ENCODE results near the gene CARMIL3.

Gene CARMIL3

DNA sequence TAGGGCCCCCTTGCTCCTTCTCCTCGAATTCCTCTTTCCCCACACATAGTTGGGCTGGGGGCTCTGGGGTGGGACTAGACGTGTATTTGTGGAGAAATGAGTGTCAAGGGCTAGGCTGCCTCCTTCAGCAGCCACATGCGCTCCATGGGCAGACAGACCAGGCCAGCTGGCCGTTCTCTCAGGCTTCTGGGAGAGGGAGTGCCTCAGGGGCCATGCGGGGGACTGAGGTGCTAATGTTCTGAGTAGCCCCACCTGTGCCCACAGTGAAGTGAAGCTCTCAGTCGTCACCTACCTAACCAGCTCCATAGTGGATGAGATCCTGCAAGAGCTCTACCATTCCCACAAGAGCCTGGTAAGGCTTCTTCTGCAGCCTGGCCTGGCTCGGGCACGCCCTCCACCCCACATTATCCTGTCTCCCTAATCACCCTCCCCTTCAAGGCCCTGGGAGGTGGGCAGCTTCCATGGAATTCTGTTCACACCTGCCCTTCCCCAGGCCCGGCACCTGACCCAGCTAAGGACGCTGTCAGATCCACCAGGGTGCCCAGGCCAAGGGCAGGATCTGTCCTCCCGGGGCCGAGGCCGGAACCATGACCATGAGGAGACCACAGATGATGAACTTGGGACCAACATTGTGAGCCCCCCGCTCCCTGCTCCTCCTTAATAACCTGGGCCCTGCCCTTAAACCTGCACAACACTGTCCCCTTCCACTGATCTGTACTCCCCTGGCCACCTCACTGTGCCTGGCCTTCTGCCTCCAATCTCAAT lies 10.6 kb downstream of the CARMIL3 start:
- DNase-seq = no peak

DNA sequence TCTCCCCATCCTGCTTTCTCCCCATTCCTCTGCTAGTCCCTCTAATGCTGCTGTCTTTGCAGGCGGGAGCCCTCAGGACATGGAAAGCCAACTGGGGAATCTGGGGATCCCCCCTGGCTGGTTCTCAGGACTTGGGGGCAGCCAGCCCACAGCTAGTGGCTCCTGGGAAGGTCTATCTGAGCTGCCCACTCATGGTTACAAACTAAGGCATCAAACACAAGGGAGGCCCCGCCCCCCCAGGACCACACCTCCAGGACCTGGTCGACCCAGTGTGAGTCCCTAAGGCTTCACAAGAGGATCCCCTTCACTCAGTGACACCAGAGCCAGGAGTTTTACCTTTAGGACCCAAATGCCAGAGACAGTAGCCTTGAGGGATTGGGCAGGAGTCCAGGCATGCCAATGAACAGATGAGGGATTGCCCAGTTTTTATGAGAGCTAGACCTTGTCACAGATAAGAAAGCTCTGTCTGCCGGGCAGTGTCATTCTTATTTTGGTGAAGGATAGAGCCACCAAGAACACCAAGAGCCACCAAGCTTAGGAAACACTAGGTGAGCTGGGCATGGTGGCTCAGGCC lies 11.5 kb downstream of the CARMIL3 start:
- no peak for DNase-seq

DNA sequence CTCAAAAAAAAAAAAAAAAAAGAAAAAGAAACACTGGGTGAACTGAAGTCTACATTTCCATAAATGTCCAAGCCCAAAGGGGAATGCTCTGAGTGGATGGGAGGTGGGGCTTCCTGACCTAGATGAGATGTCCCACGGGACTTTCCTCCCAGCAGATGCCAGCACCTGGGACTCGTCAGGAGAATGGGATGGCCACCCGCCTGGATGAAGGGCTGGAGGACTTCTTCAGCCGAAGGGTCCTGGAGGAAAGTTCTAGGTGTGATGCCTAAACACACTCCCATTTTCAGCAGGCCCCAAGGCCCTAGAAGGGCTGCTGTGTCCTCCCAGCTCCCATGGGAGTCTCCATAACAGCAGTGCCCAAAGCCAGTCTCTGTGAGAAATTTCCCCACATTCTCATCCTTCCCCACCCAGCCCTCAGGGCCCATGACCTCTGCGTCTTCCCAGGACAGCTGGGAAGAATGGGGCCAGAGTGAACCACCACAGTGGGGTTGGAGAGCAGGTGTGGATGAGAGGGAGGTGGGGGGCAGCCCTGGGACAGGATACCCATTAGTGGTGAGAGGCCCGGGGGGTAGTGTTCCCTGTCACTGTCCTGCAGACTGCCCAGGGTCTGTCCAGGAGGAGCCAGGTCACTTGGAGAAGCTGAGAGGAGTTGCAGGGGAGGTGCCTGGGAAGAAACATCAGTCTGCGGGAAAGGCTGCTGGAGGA lies 12.4 kb downstream of the CARMIL3 start:
- DNase-seq = no peak

DNA sequence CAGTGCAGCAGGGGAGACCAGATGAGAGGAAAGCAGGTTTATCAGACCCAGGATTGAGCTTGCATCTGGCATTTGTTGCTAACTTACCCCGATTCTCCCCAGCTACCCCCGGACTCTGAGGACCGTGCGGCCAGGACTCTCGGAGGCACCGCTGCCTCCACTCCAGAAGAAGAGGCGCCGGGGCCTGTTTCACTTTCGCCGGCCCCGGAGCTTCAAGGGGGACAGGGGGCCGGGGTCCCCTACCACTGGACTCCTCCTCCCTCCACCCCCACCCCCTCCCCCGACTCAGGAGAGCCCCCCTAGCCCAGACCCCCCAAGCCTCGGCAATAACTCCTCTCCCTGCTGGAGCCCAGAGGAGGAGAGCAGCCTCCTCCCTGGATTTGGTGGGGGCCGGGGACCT lies 13.0 kb downstream of the CARMIL3 start:
- DNase-seq = no peak

DNA sequence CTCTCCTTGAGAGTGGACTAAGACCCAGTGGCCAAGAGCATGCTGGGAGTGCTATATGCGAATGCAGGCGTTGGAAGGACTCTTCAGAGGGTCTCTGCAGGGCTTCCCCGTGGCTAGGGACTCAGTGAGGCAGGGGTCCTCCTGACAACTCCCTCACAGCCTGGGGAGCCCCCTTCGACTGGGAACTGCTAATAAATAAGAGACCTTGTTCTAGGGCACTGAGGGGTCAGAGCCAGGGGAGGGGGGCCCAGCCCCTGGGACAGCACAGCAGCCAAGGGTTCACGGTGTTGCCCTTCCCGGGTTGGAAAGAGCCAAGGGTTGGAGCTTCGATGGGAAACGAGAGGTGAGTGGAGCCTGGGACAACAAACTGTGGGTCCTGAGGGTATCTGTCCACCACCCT lies 13.6 kb downstream of the CARMIL3 start:
- no peak for DNase-seq

DNA sequence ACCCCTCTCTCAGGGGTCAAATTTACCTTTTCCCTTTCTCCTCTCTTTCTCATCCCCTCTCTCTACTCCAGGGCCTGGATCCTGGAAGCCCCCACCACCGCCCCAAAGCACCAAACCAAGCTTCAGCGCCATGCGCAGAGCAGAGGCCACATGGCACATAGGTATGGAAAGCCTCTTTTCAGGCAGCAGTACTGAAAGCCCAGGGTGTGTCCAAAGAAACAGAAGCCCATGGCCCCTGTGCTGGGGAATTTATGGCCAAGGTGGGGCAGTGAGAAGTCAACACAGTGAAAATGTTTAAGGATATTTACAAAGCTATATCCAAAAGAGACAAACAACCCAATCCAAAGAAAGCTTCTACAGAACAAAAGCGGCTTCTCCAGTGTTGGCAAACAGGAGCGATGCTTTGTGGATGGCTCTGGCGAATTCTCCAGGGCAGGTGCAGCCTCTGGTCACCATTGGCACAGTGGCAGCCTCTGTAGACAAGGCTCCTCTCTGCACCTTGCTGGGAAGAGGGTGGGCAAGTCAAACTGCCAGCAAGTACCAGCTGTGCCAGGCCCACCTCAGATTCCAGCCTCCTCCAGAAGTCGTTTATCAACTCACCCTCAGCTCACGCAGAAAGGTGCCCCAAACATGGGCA lies 14.8 kb downstream of the CARMIL3 start:
- no peak for DNase-seq

DNA sequence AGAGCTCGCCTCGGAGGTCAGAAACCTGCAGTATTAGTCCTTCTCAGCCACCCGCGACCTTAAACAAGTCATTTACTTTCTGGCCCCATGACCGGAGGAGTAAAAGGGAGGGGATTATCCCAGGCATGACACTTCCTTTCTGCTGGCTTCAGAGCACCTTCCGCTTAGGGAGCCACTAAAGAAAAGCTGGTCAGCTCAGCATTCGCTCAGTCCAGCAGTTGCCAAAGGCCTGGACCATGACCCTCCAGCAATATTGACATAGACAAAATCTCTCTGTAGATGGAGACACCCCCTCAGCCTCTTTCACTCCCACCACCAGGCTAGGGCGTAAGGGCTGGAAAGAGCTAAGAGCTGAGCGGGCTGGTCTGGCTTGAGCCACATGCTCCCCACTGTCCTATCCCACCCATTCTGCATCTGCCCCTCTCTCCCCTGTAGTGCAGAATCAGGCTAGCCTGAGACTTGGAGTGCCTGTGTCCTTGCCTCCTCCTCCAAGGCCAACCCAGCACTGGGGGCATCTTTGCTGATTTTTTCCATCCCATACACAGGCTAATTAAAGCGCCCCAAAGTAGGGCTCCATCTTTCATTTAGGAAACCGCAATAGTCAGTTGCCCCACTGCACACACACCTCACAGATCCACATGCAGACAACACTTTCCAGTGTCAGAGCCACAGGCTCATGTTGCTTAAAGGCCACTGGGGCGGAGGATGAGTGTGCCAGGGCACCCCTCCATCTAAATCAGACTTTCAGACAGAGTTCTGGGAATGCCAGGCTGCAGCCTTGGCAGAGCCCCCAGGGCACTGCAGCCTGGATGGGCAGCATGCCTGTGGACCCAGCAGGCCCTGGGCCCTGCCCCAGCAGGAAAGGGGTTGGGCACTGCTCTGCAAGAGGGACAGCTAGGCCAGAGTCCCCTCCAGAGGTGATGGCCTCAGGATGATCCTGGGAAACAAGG lies 15.6 kb downstream of the CARMIL3 start:
- no peak for DNase-seq

DNA sequence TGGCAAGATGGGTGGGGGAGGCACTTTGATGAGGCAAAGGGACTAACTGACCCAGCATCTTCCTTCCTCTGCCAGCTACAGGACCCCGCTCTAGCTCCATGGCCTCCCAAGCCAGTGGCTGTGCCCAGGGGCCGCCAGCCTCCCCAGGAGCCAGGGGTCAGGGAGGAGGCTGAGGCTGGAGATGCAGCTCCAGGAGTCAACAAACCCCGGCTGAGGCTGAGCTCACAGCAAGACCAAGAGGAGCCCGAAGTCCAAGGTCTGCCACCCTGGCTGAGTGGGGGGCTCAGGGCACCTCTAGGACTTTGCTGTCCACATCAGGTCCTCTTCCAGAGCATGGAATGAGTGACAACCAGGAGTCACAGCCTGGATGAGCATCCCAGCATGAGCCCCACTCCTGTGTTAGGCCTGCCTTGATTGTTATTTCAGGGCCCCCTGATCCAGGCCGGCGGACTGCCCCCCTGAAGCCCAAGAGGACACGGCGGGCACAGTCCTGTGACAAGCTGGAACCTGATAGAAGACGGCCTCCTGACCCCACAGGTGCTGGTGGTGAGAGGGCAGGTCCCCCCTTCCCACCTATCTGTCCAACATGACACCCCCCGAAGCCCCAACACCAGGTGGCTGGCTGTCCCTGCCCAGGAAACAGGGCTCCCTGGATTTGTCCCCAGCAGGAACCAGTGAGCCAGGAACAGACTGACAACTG lies 17.1 kb downstream of the CARMIL3 start:
- no peak for DNase-seq

DNA sequence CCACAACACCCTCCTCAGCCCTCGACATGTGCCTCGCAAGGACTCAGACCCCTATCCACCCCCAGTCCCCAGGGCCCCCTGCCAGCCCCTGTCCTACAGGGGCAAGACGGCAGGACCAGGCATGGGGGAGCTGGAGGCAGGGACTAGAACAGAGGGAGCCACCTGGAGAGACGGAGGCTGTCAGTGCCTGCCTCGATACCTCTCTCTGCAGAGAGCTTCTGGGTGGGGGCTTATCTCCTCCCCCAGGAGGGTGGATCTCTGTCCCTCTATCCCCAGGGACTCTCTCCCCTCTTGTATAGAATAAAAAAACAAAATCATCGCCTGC lies 17.6 kb downstream of the CARMIL3 start:
- DNase-seq = no peak

DNA sequence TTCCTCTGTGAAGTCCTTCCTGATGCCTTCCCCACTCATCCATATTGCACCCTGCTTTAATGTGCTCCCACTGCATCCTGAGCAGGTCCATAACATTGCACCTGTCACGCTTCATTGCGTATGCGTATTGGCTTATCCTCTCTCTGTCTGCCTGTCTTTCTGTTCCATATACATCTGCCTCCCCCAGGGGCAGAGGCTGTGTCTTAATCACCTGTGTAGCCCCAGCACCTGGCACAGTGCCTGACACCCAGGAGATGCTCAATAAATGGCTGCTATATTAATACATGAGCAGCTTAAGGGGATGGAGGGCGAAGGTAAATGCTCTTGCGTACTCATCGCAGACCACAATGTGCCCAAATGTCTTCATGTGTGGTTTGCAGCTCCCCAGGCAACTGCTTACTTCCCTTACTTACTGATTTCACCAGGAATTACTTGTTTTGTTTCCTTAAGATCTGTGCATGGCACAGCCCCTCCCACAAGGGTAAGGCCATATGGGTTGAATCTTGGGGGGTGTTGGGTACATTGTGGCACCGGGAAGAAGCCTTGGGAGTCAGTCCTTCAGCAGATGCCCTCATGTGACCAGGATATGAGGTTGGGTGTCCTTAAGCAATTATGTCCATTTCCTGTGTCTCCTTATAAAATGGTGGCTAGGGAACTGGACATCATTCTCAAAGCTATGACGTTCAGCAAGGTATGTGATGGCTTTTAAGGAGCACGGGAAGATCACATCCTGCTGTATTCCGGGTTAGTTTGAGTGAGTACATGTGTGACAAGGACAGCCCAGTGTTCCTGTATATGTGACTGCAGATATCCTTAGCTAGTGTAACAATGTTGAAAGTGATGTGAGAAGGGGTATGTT lies 18.7 kb downstream of the CARMIL3 start:
- DNase-seq = no peak

DNA sequence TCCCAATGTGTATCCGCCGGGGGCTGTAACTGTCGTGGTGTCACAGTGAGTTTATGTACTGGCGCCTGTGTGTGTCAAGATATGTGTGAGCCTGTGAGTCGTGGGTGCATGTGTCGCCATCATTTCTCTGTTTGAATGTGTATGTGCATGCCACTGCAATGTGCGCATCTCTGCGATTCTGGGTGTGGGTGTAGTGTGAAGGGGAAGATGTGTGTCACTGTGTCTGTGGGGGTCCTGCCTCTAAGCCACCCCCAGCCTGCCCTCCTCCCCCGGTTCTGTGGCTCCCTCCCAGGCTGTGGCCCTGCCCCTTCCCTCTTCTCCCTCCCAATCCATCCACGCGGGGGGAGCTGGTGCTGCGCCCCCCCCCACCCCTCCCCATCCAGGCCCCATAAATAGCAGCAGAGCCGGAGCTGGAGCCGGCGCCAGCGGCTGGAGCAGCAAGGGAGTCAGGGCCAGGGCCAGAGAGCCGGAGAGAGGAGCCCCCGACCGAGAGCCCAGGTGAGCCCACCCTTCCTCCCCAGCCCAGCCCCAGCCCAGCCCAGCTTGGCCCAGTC lies 19.4 kb downstream of the CARMIL3 start, which contains the start of gene CPNE6:
Gene CPNE6 (plus strand): TSS at position 419 of the 554 bp plus-strand sequence. CDS start 1,375 bp downstream, outside the sequence.
- no peak for DNase-seq

DNA sequence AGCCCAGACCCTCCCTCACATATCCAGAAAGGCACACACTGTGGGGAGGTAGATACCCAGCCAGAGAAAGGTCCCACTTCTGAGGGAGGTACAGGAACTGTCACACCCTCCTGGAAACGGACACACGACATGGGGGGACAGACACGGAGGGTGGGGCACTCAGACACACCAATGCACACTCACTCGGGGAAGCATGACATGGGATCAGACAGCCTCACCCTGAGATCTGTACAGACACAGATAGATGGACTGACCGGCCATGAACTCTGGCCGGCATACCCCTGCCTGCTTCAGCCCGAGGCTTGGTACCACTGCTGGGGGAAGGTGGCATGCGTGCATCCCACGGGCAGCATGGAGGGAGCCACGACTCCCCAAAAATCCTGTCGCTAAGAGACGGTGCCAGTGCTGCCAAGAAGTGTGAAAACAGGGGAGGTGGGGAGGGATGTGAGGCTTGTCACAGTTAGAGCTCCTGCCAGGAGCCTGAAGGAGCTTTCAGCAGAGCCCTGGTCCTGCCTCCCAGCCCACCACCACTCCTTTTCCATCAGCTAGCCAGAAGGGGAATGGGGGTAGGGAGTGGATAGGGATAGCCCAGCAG lies 20.1 kb downstream of the CARMIL3 start:
- no peak for DNase-seq

DNA sequence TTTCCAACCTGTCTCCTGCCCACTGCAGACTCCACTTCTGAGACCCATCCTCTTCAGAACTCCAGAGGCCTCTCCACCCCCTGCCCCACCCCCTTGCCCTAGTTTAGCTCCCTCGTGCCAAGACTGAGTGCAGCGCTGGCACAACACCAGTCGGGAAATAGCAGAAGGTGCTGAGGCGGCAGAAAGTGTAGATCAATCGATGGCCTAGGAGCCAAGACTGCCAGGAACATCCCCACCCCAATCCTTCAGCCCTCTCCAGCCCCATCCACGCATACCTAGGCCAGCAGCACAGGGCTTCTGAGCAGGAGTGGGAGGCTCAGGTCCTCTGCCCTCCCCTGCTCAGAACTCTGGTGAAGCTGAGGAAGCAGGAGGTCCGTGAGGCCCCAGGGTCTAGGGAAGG lies 20.6 kb downstream of the CARMIL3 start:
- DNase-seq = no peak

DNA sequence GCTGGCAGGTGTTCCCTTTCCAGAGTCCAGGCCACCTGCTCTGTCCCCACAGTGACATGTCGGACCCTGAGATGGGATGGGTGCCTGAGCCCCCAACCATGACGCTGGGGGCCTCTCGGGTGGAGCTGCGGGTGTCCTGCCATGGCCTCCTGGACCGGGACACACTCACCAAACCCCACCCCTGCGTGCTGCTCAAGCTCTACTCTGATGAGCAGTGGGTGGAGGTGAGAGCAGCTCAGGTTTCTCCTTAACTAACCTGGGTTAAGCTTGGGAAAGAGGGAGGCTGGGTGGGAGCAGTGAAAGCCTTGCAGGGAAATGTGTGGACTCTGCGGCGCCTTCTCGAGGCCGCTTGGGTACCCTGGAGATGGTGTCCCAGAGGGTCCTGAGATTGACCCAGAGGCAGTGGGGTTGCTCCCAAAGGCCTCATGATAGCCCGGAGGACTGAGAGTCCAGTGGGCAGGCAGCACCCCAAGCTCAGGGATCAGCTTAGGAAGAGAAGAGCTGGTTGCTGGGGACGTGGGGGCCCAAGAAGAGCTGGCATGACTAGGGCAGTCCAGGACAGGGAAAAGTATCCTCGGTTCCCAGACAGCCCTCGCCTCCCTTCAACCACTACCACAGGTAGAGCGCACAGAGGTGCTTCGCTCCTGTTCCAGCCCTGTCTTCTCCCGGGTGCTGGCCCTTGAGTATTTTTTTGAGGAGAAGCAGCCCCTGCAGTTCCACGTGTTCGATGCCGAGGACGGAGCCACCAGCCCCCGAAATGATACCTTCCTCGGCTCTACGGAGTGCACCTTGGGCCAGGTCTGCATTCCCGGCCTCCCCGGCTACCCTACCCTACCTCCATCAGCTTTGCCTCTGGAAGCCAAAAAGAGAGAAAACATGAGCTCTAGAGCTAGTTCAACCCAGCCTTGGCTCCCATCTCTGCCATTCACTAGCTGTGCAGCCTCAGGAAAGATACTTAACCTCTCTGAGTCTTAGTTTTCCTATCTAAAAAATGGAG lies 21.4 kb downstream of the CARMIL3 start:
- DNase-seq = no peak

- no peak for DNase-seq
These were observed 23.0 kb downstream of the CARMIL3 start for GRCh38 chr14:24074625-24075484.

GRCh38 chr14:24075485-24076301 lies 23.9 kb downstream of the CARMIL3 start:
- DNase-seq = no peak

DNA sequence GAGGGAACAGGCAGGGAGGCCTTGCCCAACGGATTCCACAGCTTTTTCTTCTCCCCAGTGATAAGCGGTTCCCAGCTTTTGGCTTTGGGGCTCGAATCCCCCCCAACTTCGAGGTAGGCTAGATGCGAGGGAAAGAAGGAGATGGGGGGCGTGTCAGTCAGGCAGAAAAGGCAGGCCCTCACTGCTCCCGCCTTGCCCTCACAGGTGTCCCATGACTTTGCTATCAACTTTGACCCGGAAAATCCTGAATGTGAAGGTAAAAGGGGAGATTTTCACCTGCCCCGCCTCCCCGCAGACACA lies 24.4 kb downstream of the CARMIL3 start:
- DNase-seq = no peak
